ENCODE results near the gene SMYD3.

DNA sequence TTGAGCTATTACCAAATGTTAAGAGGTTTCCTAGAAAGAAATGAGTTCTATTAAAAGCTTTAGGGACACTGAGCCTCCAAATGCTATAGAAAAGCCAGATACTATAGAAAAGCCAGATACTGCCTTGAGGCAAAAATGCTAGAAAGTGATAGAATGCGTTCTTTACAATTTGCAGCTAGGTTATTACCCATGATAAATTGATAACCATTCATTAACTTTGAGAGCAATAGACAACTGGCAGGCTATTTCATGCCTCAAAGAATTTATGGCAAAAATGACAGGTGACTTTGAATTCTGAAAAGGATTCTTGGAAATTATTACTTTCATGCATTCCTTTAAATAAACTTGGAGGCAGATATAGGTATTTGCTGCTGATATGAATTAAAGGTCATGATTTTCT lies 51.6 kb downstream of the SMYD3 start:
- TF ChIP-seq SP1 (IDR thresholded peaks at IDR 0.05): no peak
- TF ChIP-seq TARDBP (IDR thresholded peaks at IDR 0.05): no peak
- no peak for TF ChIP-seq ARNT (IDR thresholded peaks at IDR 0.05)

All from HEK293T (cell line).